ENCODE data around the gene CHRM2.

Gene CHRM2

GRCh38 chr7:136877509-136877908 is 9.1 kb downstream of the CHRM2 start:
- in situ Hi-C loops (cut with MboI; ENCODE audit: low pct_unique_long_range_greater_than_20kb, low sequenced_read_pairs, unreplicated experiment) = no loop called here
- TF ChIP-seq CTCF (IDR thresholded peaks at IDR 0.05; ENCODE audit: extremely low read depth, insufficient read depth, missing control alignments) = no peak

DNA sequence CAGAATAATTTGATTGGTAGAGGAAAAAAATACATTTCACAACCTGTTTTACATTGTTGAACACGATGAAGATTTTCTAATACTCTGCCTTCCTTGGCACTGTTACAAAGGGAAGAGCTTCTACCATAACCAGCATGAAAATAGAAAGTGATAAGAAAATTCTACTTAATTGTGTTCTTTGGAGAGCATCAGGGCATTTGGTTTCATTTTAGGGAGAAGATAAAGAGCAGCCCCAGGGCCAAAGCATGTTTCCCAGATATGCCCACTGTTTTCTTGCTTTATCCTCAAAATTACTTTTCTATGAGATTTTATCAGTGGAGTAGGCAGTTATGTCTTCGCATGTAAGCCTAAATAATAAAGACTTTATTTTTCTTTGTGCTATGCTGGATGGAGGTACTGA is 9.5 kb downstream of the CHRM2 start:
- in situ Hi-C loops (cut with MboI; ENCODE audit: low pct_unique_long_range_greater_than_20kb, low sequenced_read_pairs, unreplicated experiment) = no loop called here
- no peak for DNase-seq (ENCODE audit: low spot score)
- no peak for TF ChIP-seq CTCF (IDR thresholded peaks at IDR 0.05; ENCODE audit: extremely low read depth, insufficient read depth, missing control alignments)

More at GRCh38 chr7:136877509-136877908, 9.1 kb downstream of the CHRM2 start:
- DNase-seq (ENCODE audit: low spot score) = no peak

- no peak for DNase-seq (ENCODE audit: low spot score)
- no peak for TF ChIP-seq CTCF (IDR thresholded peaks at IDR 0.05; ENCODE audit: extremely low read depth, insufficient read depth, missing control alignments)
- in situ Hi-C loops (cut with MboI; ENCODE audit: low pct_unique_long_range_greater_than_20kb, low sequenced_read_pairs, unreplicated experiment) = no loop called here
Measured at GRCh38 chr7:136878878-136879277, 10.4 kb downstream of the CHRM2 start.

- in situ Hi-C loops (cut with MboI; ENCODE audit: low pct_unique_long_range_greater_than_20kb, low sequenced_read_pairs, unreplicated experiment) = no loop called here
- TF ChIP-seq CTCF (IDR thresholded peaks at IDR 0.05; ENCODE audit: extremely low read depth, insufficient read depth, missing control alignments) = no peak
- DNase-seq (ENCODE audit: low spot score) = no peak
Measured at GRCh38 chr7:136883046-136883445, 14.6 kb downstream of the CHRM2 start.

GRCh38 chr7:136884492-136884891 is 16.0 kb downstream of the CHRM2 start:
- no peak for TF ChIP-seq CTCF (IDR thresholded peaks at IDR 0.05; ENCODE audit: extremely low read depth, insufficient read depth, missing control alignments)
- DNase-seq (ENCODE audit: low spot score) = no peak
- in situ Hi-C loops (cut with MboI; ENCODE audit: low pct_unique_long_range_greater_than_20kb, low sequenced_read_pairs, unreplicated experiment) = no loop called here

DNA sequence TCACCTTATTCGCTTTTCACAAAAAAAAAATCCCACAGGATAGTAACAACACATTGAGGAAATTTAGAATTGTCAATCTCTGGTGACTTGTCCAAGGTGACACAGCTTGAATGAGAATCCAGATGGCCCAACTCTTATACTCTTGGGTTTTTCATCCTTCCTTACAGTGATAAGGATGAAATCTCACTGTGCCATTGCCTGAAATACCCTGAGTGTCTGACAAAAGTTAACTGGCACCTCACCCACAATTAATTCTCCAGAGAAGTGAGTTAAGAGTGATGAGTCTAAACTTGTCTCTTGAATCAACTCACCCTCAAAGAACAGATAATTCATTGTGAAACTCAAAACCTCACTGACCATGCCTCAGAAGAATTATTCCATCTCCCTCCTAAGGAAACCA is 18.9 kb downstream of the CHRM2 start:
- TF ChIP-seq CTCF (IDR thresholded peaks at IDR 0.05; ENCODE audit: extremely low read depth, insufficient read depth, missing control alignments) = no peak
- in situ Hi-C loops (cut with MboI; ENCODE audit: low pct_unique_long_range_greater_than_20kb, low sequenced_read_pairs, unreplicated experiment) = no loop called here
- DNase-seq (ENCODE audit: low spot score) = no peak

- DNase-seq (ENCODE audit: low spot score) = no peak
- TF ChIP-seq CTCF (IDR thresholded peaks at IDR 0.05; ENCODE audit: extremely low read depth, insufficient read depth, missing control alignments) = no peak
- in situ Hi-C loops (cut with MboI; ENCODE audit: low pct_unique_long_range_greater_than_20kb, low sequenced_read_pairs, unreplicated experiment) = no loop called here
Measured at GRCh38 chr7:136890399-136890798, 21.9 kb downstream of the CHRM2 start.

Data from GM13977 (cell line).